Measurements from ENCODE around the gene TTF2.

Gene TTF2

GRCh38 chr1:117077267-117077666 lies 17.1 kb downstream of the TTF2 start:
- Histone ChIP-seq H3K27ac (no peak overlapping the region), H3K4me3 (no peak overlapping the region), H3K36me3 (peaks cover 55 to 83% (median 57%) of the 10 kb centered on the region in 3 donors), H3K4me1 (no peaks in the 10 kb centered on the region), H3K9me3 (no peaks in the 10 kb centered on the region), H3K27me3 (no peaks in the 10 kb centered on the region)
- intact Hi-C loops (cut with DNase I; ENCODE audit: low total_unique reads): no loop called here
- DNase-seq: no peak
- no peak for TF ChIP-seq CTCF (IDR thresholded peaks at IDR 0.05)

GRCh38 chr1:117079737-117080136 lies 19.6 kb downstream of the TTF2 start:
- TF ChIP-seq CTCF (IDR thresholded peaks at IDR 0.05): no peak
- H3K36me3 ChIP-seq: peaks cover 60 to 94% (median 75%) of the 10 kb centered on the region in 3 donors
- no peak overlapping the region for H3K27ac ChIP-seq
- intact Hi-C loops (cut with DNase I; ENCODE audit: low total_unique reads): no loop called here
- no peaks in the 10 kb centered on the region for H3K27me3 ChIP-seq
- no peaks in the 10 kb centered on the region for H3K4me1 ChIP-seq
- no peaks in the 10 kb centered on the region for H3K9me3 ChIP-seq
- no peak for DNase-seq
- no peak overlapping the region for H3K4me3 ChIP-seq

- Histone ChIP-seq H3K4me1 (no peaks in the 10 kb centered on the region), H3K36me3 (peaks cover 22 to 63% (median 54%) of the 10 kb centered on the region in 3 donors), H3K9me3 (no peaks in the 10 kb centered on the region), H3K27me3 (no peaks in the 10 kb centered on the region), H3K4me3 (no peak overlapping the region), H3K27ac (no peak overlapping the region)
- no peak for DNase-seq
- TF ChIP-seq CTCF (IDR thresholded peaks at IDR 0.05): no peak
- intact Hi-C loops (cut with DNase I; ENCODE audit: low total_unique reads): no loop called here
These were observed 24.1 kb downstream of the TTF2 start for GRCh38 chr1:117084231-117084630.

GRCh38 chr1:117087686-117088085 lies 27.6 kb downstream of the TTF2 start:
- H3K27me3 ChIP-seq: no peaks in the 10 kb centered on the region
- intact Hi-C loops (cut with DNase I; ENCODE audit: low total_unique reads): no loop called here
- peaks cover 0 to 2% (median 0%) of the 10 kb centered on the region in 4 donors for H3K4me1 ChIP-seq
- no peak for TF ChIP-seq CTCF (IDR thresholded peaks at IDR 0.05)
- no peak for DNase-seq
- H3K27ac ChIP-seq: no peak overlapping the region
- no peak overlapping the region for H3K4me3 ChIP-seq
- peaks cover 0 to 48% (median 24%) of the 10 kb centered on the region in 3 donors for H3K36me3 ChIP-seq
- H3K9me3 ChIP-seq: no peaks in the 10 kb centered on the region

GRCh38 chr1:117089996-117090395 lies 29.9 kb downstream of the TTF2 start:
- no peak for DNase-seq
- H3K4me1 ChIP-seq: peaks cover 0 to 23% (median 2%) of the 10 kb centered on the region in 4 donors
- no peak for TF ChIP-seq CTCF (IDR thresholded peaks at IDR 0.05)
- H3K27ac ChIP-seq: no peak overlapping the region
- H3K4me3 ChIP-seq: no peak overlapping the region
- peaks cover 0 to 38% (median 8%) of the 10 kb centered on the region in 3 donors for H3K36me3 ChIP-seq
- intact Hi-C loops (cut with DNase I; ENCODE audit: low total_unique reads): no loop called here
- no peaks in the 10 kb centered on the region for H3K27me3 ChIP-seq
- H3K9me3 ChIP-seq: no peaks in the 10 kb centered on the region

GRCh38 chr1:117092594-117092993 lies 32.5 kb downstream of the TTF2 start:
- TF ChIP-seq CTCF (IDR thresholded peaks at IDR 0.05): no peak
- no peaks in the 10 kb centered on the region for H3K27me3 ChIP-seq
- peak overlapping the region; percentile 63 to 72 for H3K27ac ChIP-seq
- no peak overlapping the region for H3K4me3 ChIP-seq
- no peaks in the 10 kb centered on the region for H3K9me3 ChIP-seq
- intact Hi-C loops (cut with DNase I; ENCODE audit: low total_unique reads): no loop called here
- DNase-seq: no peak
- H3K36me3 ChIP-seq: peaks cover 0 to 34% (median 0%) of the 10 kb centered on the region in 3 donors
- peaks cover 0 to 33% (median 2%) of the 10 kb centered on the region in 4 donors for H3K4me1 ChIP-seq
